Body of pancreas (tissue), 2 donors: ENCODE data around the gene AGAP3. TPM values are rescaled to one million over a fixed set of nuclear protein-coding genes. Genes with fewer than 3 reads are reported as not detected.

Experiments used
- total RNA-seq, 2 donors: library from RNA; depleted of rRNA; stranded (reverse); fragments of >200 nt; gene quantifications; one replicate each; pipeline ENCODE4 v1.1.0, GENCODE V29; 2016

AGAP3 gene
- total RNA-seq, 2 donors from 2014 or later: 45.4 to 104 TPM

Other genes with a start within 250 kb of the AGAP3 start
- gene AOC1, start 234.0 kb upstream of the AGAP3 start, total RNA-seq: 1 to 10 TPM in 1 of 2 donors, not detected in 1; 1.6 TPM
- 1 to 10 TPM; 3.6 to 5.3 TPM for gene KCNH2, start 108.2 kb upstream of the AGAP3 start, total RNA-seq
- gene NOS3, start 95.5 kb upstream of the AGAP3 start, total RNA-seq: 1 to 10 TPM; 4.9 to 7.6 TPM
- gene ATG9B, start 62.0 kb upstream of the AGAP3 start, total RNA-seq: not detected
- 10 to 100 TPM in 1 of 2 donors, 1 to 10 TPM in 1; 8.8 to 39.6 TPM for gene ABCB8, start 58.0 kb upstream of the AGAP3 start, total RNA-seq
- 1 to 10 TPM in 1 of 2 donors, under 1 TPM in 1; 0.78 to 1.3 TPM for gene ASIC3, start 37.9 kb upstream of the AGAP3 start, total RNA-seq
- gene CDK5, start 28.6 kb upstream of the AGAP3 start, total RNA-seq: 1 to 10 TPM; 2.3 to 6.3 TPM
- 100 to 1,000 TPM in 1 of 2 donors, 10 to 100 TPM in 1; 50.1 to 147 TPM for gene SLC4A2, start 26.9 kb upstream of the AGAP3 start, total RNA-seq
- gene FASTK, start 5.7 kb upstream of the AGAP3 start, total RNA-seq: 100 to 1,000 TPM in 1 of 2 donors, 10 to 100 TPM in 1; 60.7 to 201 TPM
- gene TMUB1, start 3.0 kb upstream of the AGAP3 start, total RNA-seq: 10 to 100 TPM; 34.9 to 54.2 TPM
- gene GBX1, start 81.2 kb downstream of the AGAP3 start, total RNA-seq: not detected
- not detected for gene ASB10, start 100.8 kb downstream of the AGAP3 start, total RNA-seq
- gene H2BK1, start 124.0 kb downstream of the AGAP3 start, total RNA-seq: not detected
- 10 to 100 TPM; 11.9 to 13.5 TPM for gene ABCF2, start 140.7 kb downstream of the AGAP3 start, total RNA-seq
- gene CHPF2, start 146.0 kb downstream of the AGAP3 start, total RNA-seq: 10 to 100 TPM; 24.4 to 52.1 TPM
- 10 to 100 TPM; 22.3 to 37.2 TPM for gene SMARCD3, start 162.2 kb downstream of the AGAP3 start, total RNA-seq